Kidney (tissue), 14 donors: Measurements from ENCODE around the gene VPS4B. TPM values are rescaled to one million over a fixed set of nuclear protein-coding genes. Genes with fewer than 3 reads are reported as not detected.
A peak's percentile ranks its signal among the peaks of the same experiment; 100 is the strongest.
"Not testable (repeated sequence)": the region's sequence is repeated elsewhere in the genome, so short reads cannot be mapped to it uniquely, and the experiment has no call there.

Experiments used
- DNase-seq, 5 donors: peaks; one replicate each; pipeline ENCODE4 v3.0.0-alpha.2; 2013 to 2020
- FAIRE-seq: peaks from 2 replicates; lab custom pipeline; 2012; peaks lifted over from hg19 to GRCh38; lab: Jason Lieb, UNC
- H3K27ac ChIP-seq, 2 donors: one replicate each; pipeline ENCODE4 v1.7.0; 2013; ENCODE audit warnings: low read depth in 2 of 2, low read length in 2 of 2, inconsistent platforms in 1 of 2
- H3K27me3 ChIP-seq: one replicate; pipeline ENCODE4 v1.7.1; 2013; ENCODE audit warnings: low read length, inconsistent platforms; ENCODE audit not compliant: control insufficient read depth, insufficient read depth
- H3K36me3 ChIP-seq, 3 donors: one replicate each; pipeline versions ENCODE4 v1.7.0 to v1.7.1; 2013; ENCODE audit warnings: low read length in 3 of 3, control low read depth in 1 of 3, inconsistent platforms in 1 of 3; ENCODE audit not compliant: insufficient read depth in 3 of 3, control insufficient read depth in 2 of 3
- H3K4me1 ChIP-seq, 3 donors: one replicate each; pipeline versions ENCODE4 v1.7.0 to v1.7.1; 2013; ENCODE audit warnings: low read length in 3 of 3, inconsistent platforms in 1 of 3, low read depth in 1 of 3; ENCODE audit not compliant: control insufficient read depth in 2 of 3, insufficient read depth in 2 of 3
- H3K4me3 ChIP-seq, 3 donors: one replicate each; pipeline versions ENCODE4 v1.7.0 to v1.8.1; 2013; ENCODE audit warnings: low read length in 3 of 3, control low read depth in 1 of 3, inconsistent platforms in 1 of 3
- H3K9ac ChIP-seq, 3 donors: one replicate each; pipeline versions ENCODE4 v1.7.0 to v1.7.1; 2013; ENCODE audit warnings: low read length in 3 of 3, control low read depth in 1 of 3, inconsistent platforms in 1 of 3
- H3K9me3 ChIP-seq, 3 donors: one replicate each; pipeline versions ENCODE4 v1.7.0 to v1.7.1; 2013; ENCODE audit warnings: low read length in 3 of 3, control low read depth in 1 of 3, inconsistent platforms in 1 of 3; ENCODE audit not compliant: control insufficient read depth in 2 of 3, insufficient read depth in 1 of 3
- CTCF ChIP-seq: IDR thresholded peaks from 3 replicates; pipeline ENCODE4 v1.5.1; 2012; ENCODE audit warnings: mild to moderate bottlenecking, moderate library complexity, borderline replicate concordance; ENCODE audit not compliant: insufficient read depth; ENCODE audit errors: extremely low read depth
- intact Hi-C: fragments of 100-400 bp; cut with DNase I; formaldehyde crosslinking; loops from one replicate; pipeline ENCODE4 v1.11.1; 2022
- polyA plus RNA-seq: library from polyadenylated mRNA; stranded (reverse); fragments of 350-450 nt; fragmentation: Illumina TruSeq; extraction: RNeasy Lipid Tissue Mini Kit (QIAGEN cat#74804); gene quantifications from one replicate; pipeline ENCODE4 v1.2.3, GENCODE V29; 2014; ENCODE audit warnings: low read depth, low replicate concordance; ENCODE audit not compliant: insufficient read depth
- total RNA-seq: library from RNA; stranded (reverse); fragmentation: NEBNext Ultra II Directional; extraction: Animal tissue kit (Norgen Biotek cat#: 25700); gene quantifications from one replicate; pipeline ENCODE4 v1.2.1, GENCODE V29; 2021
- donor health status: control.
- donor health status: control.
- donor health status: control.
- donor health status: control.
- donor health status: control.
- donor health status: DM: yes; HTN: yes; CAD: no.
- donor health status: Normal renal cell carcinoma (clear cell type).

Gene VPS4B
- total and polyA plus RNA-seq, 2 donors from 2014 or later = 15.7 to 63.7 TPM

GRCh38 chr18:63457977-63458376 is 35.7 kb upstream of the VPS4B start:
- Histone ChIP-seq H3K27ac (no peak overlapping the region), H3K4me3 (no peak overlapping the region), H3K36me3 (no peaks in the 10 kb centered on the region), H3K27me3 (no peaks in the 10 kb centered on the region), H3K9ac (no peak overlapping the region), H3K9me3 (no peaks in the 10 kb centered on the region), H3K4me1 (no peaks in the 10 kb centered on the region)
- no peak for TF ChIP-seq CTCF
- FAIRE-seq = no peak
- DNase-seq = no peak
- intact Hi-C loops = no loop called here

- intact Hi-C loops = no loop called here
- Histone ChIP-seq H3K36me3 (no peaks in the 10 kb centered on the region), H3K4me1 (no peaks in the 10 kb centered on the region), H3K9ac (no peak overlapping the region), H3K27ac (no peak overlapping the region), H3K4me3 (no peak overlapping the region), H3K9me3 (no peaks in the 10 kb centered on the region), H3K27me3 (no peaks in the 10 kb centered on the region)
- DNase-seq (no peak), FAIRE-seq (no peak)
- no peak for TF ChIP-seq CTCF
Observed at GRCh38 chr18:63454497-63454896, 32.2 kb upstream of the VPS4B start.

GRCh38 chr18:63452751-63453150 is 30.5 kb upstream of the VPS4B start:
- DNase-seq, H3K4me3 ChIP-seq, FAIRE-seq, H3K9me3 ChIP-seq, intact Hi-C loops, H3K36me3 ChIP-seq, H3K4me1 ChIP-seq, H3K27me3 ChIP-seq, H3K9ac ChIP-seq, H3K27ac ChIP-seq: not testable (repeated sequence)

- no peaks in the 10 kb centered on the region for H3K4me1 ChIP-seq
- H3K9me3 ChIP-seq = no peaks in the 10 kb centered on the region
- FAIRE-seq (no peak), DNase-seq (peak in 4 of 5 donors; percentile 26 to 60 (median 48))
- H3K27me3 ChIP-seq = no peaks in the 10 kb centered on the region
- no peaks in the 10 kb centered on the region for H3K36me3 ChIP-seq
- no peak for TF ChIP-seq CTCF
- no peak overlapping the region for H3K27ac ChIP-seq
- intact Hi-C loops = no loop called here
- no peak overlapping the region for H3K9ac ChIP-seq
- H3K4me3 ChIP-seq = no peak overlapping the region
Observed at GRCh38 chr18:63451799-63452660, 29.8 kb upstream of the VPS4B start.
